GM12878 (cell line): ENCODE measurements around the gene NSL1.

ENCODE experiments used
- EED ChIP-seq: sonication (generic); IDR thresholded peaks from 2 replicates; pipeline ENCODE4 v1.6.1; 2016; ENCODE audit warnings: antibody characterized with exemption, low read depth
- TF ChIP-seq, protein P1 (sequence below), 3 experiments: IDR thresholded peaks in 2 of 3; conservative IDR thresholded peaks in 1 of 3; 2 replicates each; pipeline ENCODE4 v1.5.1; 2011; ENCODE audit warnings: low read depth in 3 of 3, low read length in 3 of 3, mild to moderate bottlenecking in 3 of 3, control low read depth in 2 of 3, moderate library complexity in 2 of 3, inconsistent platforms in 1 of 3, mixed read lengths in 1 of 3; ENCODE audit not compliant: control insufficient read depth in 2 of 3, insufficient read depth in 1 of 3; ENCODE audit errors: extremely low read depth in 1 of 3

DNA sequence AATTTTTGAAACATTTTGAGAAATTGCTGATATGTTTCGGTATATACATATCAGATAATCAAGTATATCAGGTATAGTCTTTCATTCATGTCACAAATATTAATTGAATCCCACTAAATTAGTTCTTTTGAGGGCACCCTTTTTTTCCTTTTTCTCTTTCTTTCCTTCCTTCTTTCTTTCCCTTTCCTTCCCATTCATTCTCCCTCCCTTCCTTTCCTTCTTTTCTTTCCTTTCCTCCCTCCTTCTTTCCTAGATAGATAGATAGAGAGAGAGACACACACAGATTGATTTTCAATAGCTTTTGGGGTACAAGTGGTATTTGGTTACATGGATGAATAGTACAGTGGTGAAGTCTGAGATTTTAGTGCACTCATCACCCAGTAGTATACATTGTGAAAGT is 5.7 kb downstream of the NSL1 start:
- TF ChIP-seq EED, result no peak
- TF ChIP-seq, protein P1, sequence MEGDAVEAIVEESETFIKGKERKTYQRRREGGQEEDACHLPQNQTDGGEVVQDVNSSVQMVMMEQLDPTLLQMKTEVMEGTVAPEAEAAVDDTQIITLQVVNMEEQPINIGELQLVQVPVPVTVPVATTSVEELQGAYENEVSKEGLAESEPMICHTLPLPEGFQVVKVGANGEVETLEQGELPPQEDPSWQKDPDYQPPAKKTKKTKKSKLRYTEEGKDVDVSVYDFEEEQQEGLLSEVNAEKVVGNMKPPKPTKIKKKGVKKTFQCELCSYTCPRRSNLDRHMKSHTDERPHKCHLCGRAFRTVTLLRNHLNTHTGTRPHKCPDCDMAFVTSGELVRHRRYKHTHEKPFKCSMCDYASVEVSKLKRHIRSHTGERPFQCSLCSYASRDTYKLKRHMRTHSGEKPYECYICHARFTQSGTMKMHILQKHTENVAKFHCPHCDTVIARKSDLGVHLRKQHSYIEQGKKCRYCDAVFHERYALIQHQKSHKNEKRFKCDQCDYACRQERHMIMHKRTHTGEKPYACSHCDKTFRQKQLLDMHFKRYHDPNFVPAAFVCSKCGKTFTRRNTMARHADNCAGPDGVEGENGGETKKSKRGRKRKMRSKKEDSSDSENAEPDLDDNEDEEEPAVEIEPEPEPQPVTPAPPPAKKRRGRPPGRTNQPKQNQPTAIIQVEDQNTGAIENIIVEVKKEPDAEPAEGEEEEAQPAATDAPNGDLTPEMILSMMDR (IDR thresholded peaks at IDR 0.05 in 2 of 3, conservative IDR thresholded peaks at IDR 0.05 in 1 of 3; ENCODE audit: control insufficient read depth in 2 of 3, extremely low read depth in 1 of 3, insufficient read depth in 1 of 3, low read depth in 3 of 3, low read length in 3 of 3), result no peak
